ENCODE data around the gene ABHD11. TPM values are rescaled to one million over a fixed set of nuclear protein-coding genes. Genes with fewer than 3 reads are reported as not detected.
A peak's percentile ranks its signal among the peaks of the same experiment; 100 is the strongest.

Gene ABHD11
- total and polyA plus RNA-seq, 9 of the 15 experiments (the other 6 are each of a cell fraction or from before 2014, with no cell fraction given): 7.7 to 44.2 (median 18.9) TPM

GRCh38 chr7:73749931-73750776, 11.6 kb upstream of the ABHD11 start (continued):
- TF ChIP-seq MGA (IDR thresholded peaks at IDR 0.05) (0 out of 2 replicates have a peak, but pooled peaks have one; percentile 20), NUFIP1 (IDR thresholded peaks at IDR 0.05; ENCODE audit: partially characterized antibody) (no peak), TSC22D4 (tag; IDR thresholded peaks at IDR 0.05) (no peak), HDGF (IDR thresholded peaks at IDR 0.05) (no peak), ZFX (CRISPR knock-in tag; IDR thresholded peaks at IDR 0.05) (peak; percentile 31; the same call in 1 of the 2 replicates), HMBOX1 (IDR thresholded peaks at IDR 0.05) (peak; percentile 52; the same call in 1 of the 2 replicates), ARID1B (IDR thresholded peaks at IDR 0.05) (peak; percentile 70), TBL1XR1 (IDR thresholded peaks at IDR 0.05; ENCODE audit: low read length in 2 of 2) (0 out of 4 replicates have a peak, but pooled peaks of 1 of the 2 experiments have one; percentile 40), NFXL1 (CRISPR knock-in tag; IDR thresholded peaks at IDR 0.05) (no peak), RBM34 (IDR thresholded peaks at IDR 0.05; ENCODE audit: borderline replicate concordance, insufficient read depth, low read length) (no peak), ATF7 (IDR thresholded peaks at IDR 0.05) (0 out of 2 replicates have a peak, but pooled peaks have one; percentile 14), L3MBTL2 (IDR thresholded peaks at IDR 0.05) (0 out of 2 replicates have a peak, but pooled peaks have one; percentile 53)
- TF ChIP-seq, protein P1, sequence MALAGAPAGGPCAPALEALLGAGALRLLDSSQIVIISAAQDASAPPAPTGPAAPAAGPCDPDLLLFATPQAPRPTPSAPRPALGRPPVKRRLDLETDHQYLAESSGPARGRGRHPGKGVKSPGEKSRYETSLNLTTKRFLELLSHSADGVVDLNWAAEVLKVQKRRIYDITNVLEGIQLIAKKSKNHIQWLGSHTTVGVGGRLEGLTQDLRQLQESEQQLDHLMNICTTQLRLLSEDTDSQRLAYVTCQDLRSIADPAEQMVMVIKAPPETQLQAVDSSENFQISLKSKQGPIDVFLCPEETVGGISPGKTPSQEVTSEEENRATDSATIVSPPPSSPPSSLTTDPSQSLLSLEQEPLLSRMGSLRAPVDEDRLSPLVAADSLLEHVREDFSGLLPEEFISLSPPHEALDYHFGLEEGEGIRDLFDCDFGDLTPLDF (CRISPR knock-in tag; IDR thresholded peaks at IDR 0.05): 0 out of 2 replicates have a peak, but pooled peaks have one; percentile 30

All from K562 (cell line).